VCaP (cell line): ENCODE measurements around the gene ZNF750.

Source experiments
- H3K27ac ChIP-seq: fragments of 450-650 bp; 2 replicates; pipeline ENCODE4 v1.5.1; 2017
- CTCF ChIP-seq: fragments of 450-650 bp; conservative IDR thresholded peaks from 2 replicates; pipeline ENCODE4 v1.5.1; 2017; ENCODE audit warnings: mild to moderate bottlenecking, moderate library complexity

The ZNF750 gene

GRCh38 chr17:82839617-82840292 lies at the start of gene ZNF750:
ZNF750 (minus strand) TSS chr17:82840022; CDS start chr17:82832454, 7,568 bp downstream.
- peak within 1 kb of the TSS; percentile 79 for H3K27ac ChIP-seq
- TF ChIP-seq CTCF = no peak

DNA sequence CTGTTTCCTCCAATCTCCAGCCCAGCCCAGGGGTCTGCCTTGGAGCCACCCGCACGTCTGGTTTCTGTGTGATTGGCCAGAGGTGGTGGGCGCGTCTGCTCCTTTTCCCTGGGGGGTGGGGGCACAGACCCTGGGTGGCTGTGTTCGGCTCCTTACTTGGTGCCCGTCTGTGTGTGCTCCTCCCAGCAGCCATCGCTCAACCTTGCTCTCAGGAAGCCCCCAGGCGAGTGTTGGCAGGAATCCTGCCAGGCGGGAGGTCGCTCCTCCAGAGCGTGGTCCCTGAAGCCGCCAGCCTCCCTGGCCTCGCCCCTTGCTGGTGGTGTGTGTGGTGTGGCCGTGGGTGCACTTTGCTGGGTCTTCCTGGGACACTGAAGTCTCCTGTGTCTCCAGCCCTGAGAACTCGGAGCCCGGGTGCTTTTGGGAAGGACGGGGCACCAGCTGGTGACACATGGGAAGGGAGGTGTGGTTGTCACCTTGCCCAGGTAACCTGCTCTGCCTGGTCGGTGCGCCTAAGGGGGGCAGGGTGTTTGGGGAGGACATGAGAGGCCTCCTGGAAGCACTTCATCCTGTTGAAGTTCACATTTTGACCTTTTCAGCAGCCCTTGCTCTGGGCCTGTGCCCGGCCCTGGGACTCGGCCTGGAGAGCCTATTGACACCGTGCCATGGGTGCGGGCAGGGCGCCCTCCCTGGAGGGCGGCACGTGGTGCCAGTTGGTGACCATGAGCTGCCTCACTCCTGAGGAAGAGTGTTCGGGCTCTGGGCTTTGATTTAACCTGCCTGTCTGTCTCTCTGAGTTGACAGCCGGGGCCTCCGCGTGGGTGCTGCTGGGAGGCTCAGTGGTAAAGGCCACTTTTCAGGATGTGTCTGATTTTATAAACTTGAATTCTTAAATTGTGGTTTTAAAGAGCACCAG lies 49.0 kb upstream of the ZNF750 start:
- no peak for TF ChIP-seq CTCF
- peak overlapping the region; percentile 100 for H3K27ac ChIP-seq

GRCh38 chr17:82887255-82888164 lies 47.7 kb upstream of the ZNF750 start:
- H3K27ac ChIP-seq = peak overlapping the region; percentile 100

GRCh38 chr17:82884970-82885353 lies 45.1 kb upstream of the ZNF750 start:
- H3K27ac ChIP-seq = peak overlapping the region; percentile 99
- no peak for TF ChIP-seq CTCF

More at GRCh38 chr17:82887255-82888164, 47.7 kb upstream of the ZNF750 start:
- TF ChIP-seq CTCF = no peak

- no peak for TF ChIP-seq CTCF
- H3K27ac ChIP-seq = peak overlapping the region; percentile 99
Observed at GRCh38 chr17:82884341-82884969, 44.6 kb upstream of the ZNF750 start.

DNA sequence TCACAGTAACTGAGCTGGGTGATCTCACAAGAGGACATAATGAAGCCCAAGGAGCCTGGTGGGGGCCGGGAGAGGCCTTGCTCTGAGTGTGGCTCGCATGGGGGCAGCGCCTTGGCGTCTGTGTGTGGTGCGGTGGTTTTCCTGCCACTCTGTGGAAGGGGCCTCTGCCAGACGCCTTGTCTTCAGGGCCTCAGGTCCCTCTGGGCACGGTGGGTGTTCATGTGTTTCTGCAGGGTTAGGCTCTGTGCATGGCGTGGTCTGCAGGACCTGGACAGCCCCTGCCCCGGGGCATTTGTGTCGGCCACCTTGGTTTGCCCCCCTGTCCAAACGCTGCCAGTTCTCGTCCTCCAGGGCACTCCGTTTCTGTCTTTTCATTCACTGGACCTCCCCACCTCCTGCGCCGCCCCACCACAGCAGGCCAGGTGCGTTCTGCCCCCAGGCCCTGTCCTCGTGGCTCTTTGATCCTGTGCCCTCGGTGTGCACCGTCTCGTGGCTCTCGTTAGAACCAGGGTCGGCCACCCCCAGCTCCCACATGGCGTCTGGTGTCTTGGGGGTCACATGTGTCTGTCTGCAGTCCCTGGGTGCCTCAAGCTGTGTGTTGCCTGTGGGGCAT lies 43.7 kb upstream of the ZNF750 start:
- peak overlapping the region; percentile 99 for H3K27ac ChIP-seq
- TF ChIP-seq CTCF = 0 out of 2 replicates have a peak, but pooled peaks have one; percentile 5
